CD4-positive, CD25-positive, alpha-beta regulatory T cell (primary cell): ENCODE data around the gene SRC. TPM values are rescaled to one million over a fixed set of nuclear protein-coding genes. Genes with fewer than 3 reads are reported as not detected.

Experiments
- ATAC-seq, 2 donors: fragments of 150-1000 bp; cut with Tn5 transposase; one replicate each; pipeline ENCODE4 v1.10.0; 2021; ENCODE audit warnings: low read depth in 2 of 2, moderate number of reproducible peaks in 2 of 2, moderate library complexity in 1 of 2
- DNase-seq, 3 donors: peaks; one replicate each; pipeline versions ENCODE4 v3.0.0 to v3.0.0-alpha.2; 2012 to 2022; ENCODE audit warnings: mixed read lengths in 1 of 3
- H3K27ac ChIP-seq: one replicate; pipeline ENCODE4 v1.7.0; 2013; ENCODE audit warnings: mild to moderate bottlenecking, low read length; ENCODE audit not compliant: insufficient read depth, poor library complexity, severe bottlenecking
- H3K27me3 ChIP-seq: one replicate; pipeline ENCODE4 v1.7.0; 2013; ENCODE audit warnings: low read length; ENCODE audit not compliant: control insufficient read depth, insufficient read depth
- H3K36me3 ChIP-seq: one replicate; pipeline ENCODE4 v1.7.0; 2013; ENCODE audit warnings: mild to moderate bottlenecking, low read length, moderate library complexity; ENCODE audit not compliant: control insufficient read depth, insufficient read depth
- H3K4me1 ChIP-seq: 2 replicates; pipeline ENCODE4 v1.7.0; 2013; ENCODE audit warnings: mild to moderate bottlenecking, low read length; ENCODE audit not compliant: insufficient read depth, control insufficient read depth, poor library complexity, severe bottlenecking
- H3K4me3 ChIP-seq: one replicate; pipeline ENCODE4 v1.7.0; 2013; ENCODE audit warnings: low read depth, mild to moderate bottlenecking, low read length, moderate library complexity
- H3K9me3 ChIP-seq, 2 experiments: 1 replicate in 1 of 2; 2 replicates in 1 of 2; pipeline ENCODE4 v1.7.0; 2013; ENCODE audit warnings: low read length in 2 of 2, mild to moderate bottlenecking in 1 of 2, moderate library complexity in 1 of 2; ENCODE audit not compliant: control insufficient read depth in 2 of 2
- H3K27ac Mint-ChIP-seq, 3 donors: one replicate each; pipeline ENCODE4 v1.8.0; 2020 to 2022; ENCODE audit warnings: mild to moderate bottlenecking in 3 of 3, mixed read lengths in 3 of 3, moderate library complexity in 2 of 3
- H3K27me3 Mint-ChIP-seq: one replicate; pipeline ENCODE4 v1.8.0; 2022; ENCODE audit warnings: mild to moderate bottlenecking, mixed read lengths
- H3K36me3 Mint-ChIP-seq: one replicate; pipeline ENCODE4 v1.8.0; 2020; ENCODE audit warnings: mixed read lengths
- H3K4me1 Mint-ChIP-seq, 4 donors: one replicate each; pipeline ENCODE4 v1.8.0; 2020 to 2022; ENCODE audit warnings: mixed read lengths in 4 of 4, mild to moderate bottlenecking in 1 of 4
- H3K4me3 Mint-ChIP-seq, 4 donors: one replicate each; pipeline ENCODE4 v1.8.0; 2020 to 2022; ENCODE audit warnings: mild to moderate bottlenecking in 4 of 4, mixed read lengths in 4 of 4, moderate library complexity in 3 of 4
- H3K9me3 Mint-ChIP-seq, 7 donors: one replicate each; pipeline ENCODE4 v1.8.0; 2020 to 2022; ENCODE audit warnings: mixed read lengths in 7 of 7, mild to moderate bottlenecking in 3 of 7, moderate library complexity in 2 of 7
- polyA plus RNA-seq, 4 donors: library from polyadenylated mRNA; unstranded; fragments of 300-500 nt; fragmentation: Illumina TruSeq; gene quantifications; one replicate each; pipeline ENCODE4 v1.2.3, GENCODE V29; 2021
- total RNA-seq: library from RNA; stranded (reverse); gene quantifications from one replicate; pipeline ENCODE4 v1.2.3, GENCODE V29; 2022

The SRC gene
- total and polyA plus RNA-seq, 5 donors from 2014 or later, result 0.29 to 5.5 (median 0.56) TPM; not detected in 1

DNA sequence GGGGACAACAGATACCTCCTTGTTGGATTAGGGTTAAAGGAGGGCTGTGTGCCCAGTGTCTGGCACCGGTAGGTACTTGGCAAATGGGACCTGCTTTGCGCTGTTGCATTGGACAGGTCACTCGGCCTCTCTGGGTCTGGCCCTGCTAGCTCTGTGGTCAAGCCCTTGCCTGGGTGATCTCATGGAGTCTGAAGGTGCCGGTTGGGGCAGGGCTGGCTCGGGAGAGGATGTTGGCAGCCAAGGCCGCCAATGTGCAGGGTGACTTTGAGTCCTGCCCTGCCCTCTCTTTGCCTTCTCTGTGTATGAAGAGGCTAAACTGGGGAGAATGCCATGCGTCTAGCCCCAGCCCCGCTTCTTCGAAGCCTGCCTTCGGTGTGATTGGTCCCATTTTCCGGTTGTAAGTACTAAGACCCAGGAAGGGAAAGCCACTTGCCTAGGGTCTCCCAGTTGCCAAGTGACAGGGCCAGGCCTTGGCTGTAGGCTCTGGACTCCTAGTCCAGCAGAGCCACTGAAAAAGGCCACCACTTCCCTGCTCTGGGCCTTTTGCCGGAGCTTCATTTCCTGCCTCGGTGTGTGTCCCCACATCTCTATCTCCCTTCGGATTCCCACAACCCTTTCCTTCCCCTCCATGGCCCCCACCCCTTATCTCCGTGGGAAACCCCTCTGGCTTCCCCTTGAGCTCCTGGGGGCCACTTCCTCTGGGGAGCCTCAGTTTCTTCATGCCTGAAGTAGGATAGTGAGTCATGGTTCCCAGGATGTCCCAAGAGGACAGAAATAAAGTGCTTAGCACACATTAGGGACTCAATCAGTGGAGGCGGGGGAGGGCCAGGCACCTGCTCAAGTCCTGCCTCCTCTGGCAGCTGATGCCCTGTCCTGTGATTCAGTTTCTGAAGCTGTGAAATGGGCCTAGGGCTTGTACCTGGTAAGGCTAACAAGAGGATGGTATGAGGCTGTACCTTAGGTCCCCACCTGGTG, 3.9 kb downstream of the SRC start:
- DNase-seq, result no peak
- Histone ChIP-seq H3K4me1 (peaks cover 6% of the 10 kb centered on the region), H3K9me3 (no peaks in the 10 kb centered on the region), H3K4me3 (no peak overlapping the region), H3K27ac (no peak overlapping the region), H3K27me3 (no peaks in the 10 kb centered on the region), H3K36me3 (no peaks in the 10 kb centered on the region)
- peak overlapping the region in 1 of 4 donors; percentile 52 for H3K4me3 Mint-ChIP-seq
- peaks cover 0 to 13% (median 2%) of the 10 kb centered on the region in 4 donors for H3K4me1 Mint-ChIP-seq
- H3K9me3 Mint-ChIP-seq, result no peaks in the 10 kb centered on the region
- no peak for ATAC-seq
- no peaks in the 10 kb centered on the region for H3K36me3 Mint-ChIP-seq
- no peak overlapping the region for H3K27ac Mint-ChIP-seq
- H3K27me3 Mint-ChIP-seq, result peaks cover 9% of the 10 kb centered on the region

DNA sequence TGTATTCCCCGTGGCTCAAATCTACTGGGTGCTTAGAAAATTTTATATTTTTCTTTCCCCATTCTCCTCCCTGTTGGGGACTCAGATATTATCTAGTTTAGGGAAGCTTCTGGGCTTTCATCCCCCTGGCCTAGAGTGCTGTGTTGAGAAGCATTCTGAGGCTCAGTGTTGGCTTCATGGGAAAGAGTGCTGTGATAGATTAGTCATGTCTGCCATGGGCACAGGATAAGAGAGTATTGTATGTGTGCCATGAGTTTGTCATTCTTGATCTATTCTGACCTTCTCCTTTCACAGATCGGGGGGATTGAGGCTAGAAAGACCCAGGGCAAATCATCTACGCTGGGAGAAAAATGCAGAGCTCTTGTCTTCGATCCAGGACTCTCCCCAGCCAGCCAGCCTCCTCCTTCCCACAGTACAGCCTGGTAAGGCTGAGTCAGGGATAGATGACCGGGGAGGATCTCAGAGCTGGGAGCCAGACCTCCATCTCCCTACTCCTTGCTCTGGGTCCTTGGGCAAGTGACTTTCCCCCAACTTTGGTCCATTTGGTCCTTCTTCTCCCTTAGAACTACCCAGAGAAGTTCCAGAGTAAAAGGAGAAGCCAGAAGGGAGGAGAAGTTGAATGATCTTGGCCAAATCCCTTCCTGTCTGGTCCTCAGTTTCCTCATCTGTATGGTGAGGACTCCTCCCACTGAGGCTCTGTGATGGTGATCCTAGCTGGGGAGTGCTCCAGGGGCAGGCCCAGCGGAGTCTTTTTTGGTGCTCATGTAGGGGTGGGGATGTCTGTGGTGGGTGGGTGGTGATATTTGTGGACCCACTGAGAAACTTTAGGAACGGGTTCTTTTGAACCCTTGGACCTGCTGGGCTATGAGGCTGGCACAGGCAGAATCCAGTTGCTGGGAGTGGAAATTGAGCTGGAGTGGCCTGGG, 5.0 kb downstream of the SRC start:
- no peaks in the 10 kb centered on the region for H3K9me3 Mint-ChIP-seq
- Histone ChIP-seq H3K27me3 (no peaks in the 10 kb centered on the region), H3K27ac (no peak overlapping the region), H3K4me3 (no peak overlapping the region), H3K36me3 (no peaks in the 10 kb centered on the region), H3K4me1 (no peaks in the 10 kb centered on the region), H3K9me3 (no peaks in the 10 kb centered on the region)
- peak overlapping the region in 1 of 3 donors; percentile 76 for H3K27ac Mint-ChIP-seq
- H3K4me3 Mint-ChIP-seq, result peak overlapping the region in 1 of 4 donors; percentile 11
- peaks cover 0 to 6% (median 2%) of the 10 kb centered on the region in 4 donors for H3K4me1 Mint-ChIP-seq
- no peaks in the 10 kb centered on the region for H3K36me3 Mint-ChIP-seq
- ATAC-seq, result no peak
- no peak for DNase-seq
- peaks cover 4% of the 10 kb centered on the region for H3K27me3 Mint-ChIP-seq

DNA sequence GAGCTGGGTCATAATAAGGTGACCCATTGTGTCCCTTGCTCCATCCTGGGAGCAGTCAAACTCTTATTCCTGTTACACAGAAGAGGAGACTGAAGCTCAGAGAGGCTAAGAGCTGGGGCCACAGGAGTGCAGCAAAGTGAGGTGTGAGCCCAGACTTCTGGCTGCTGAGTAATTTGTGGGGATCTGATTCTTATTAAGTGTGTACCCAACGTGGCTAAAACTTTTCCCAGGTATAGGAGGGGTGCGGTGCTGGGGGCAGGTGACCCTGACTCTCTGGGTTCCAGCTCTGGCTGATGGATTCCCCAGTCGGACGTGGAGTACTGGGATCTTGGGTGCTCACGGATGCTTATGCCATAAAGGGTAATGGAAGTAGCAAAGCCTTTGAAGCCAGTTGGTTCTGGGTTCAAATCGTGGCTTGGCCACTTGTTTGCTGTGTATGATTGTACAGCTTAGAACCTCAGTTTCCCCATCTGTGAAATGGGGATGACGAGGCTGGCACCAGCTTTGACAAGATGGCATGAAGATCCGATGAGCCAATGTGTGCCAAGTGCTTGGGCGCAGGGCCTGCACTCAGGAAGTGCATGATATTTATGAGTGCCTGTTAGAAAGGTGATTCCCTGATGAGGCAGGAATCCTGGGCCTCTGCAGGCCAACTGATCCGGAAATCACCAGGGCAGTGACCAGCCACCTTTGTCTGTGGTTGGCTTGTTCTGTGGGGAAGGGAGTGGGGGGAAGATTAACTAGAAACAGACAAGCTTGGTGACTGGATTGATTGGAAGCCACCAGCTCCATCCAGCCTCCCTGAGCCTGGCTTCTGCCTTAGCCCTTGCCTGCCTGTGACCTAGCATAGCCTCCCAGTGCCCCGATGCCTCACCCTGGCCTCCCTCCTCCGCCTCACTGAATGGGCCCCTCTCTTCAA, 6.0 kb downstream of the SRC start:
- Histone ChIP-seq H3K36me3 (no peaks in the 10 kb centered on the region), H3K9me3 (no peaks in the 10 kb centered on the region), H3K4me1 (no peaks in the 10 kb centered on the region), H3K27me3 (no peaks in the 10 kb centered on the region), H3K27ac (no peak overlapping the region), H3K4me3 (no peak overlapping the region)
- Mint-ChIP-seq H3K4me1 (peaks cover 0 to 6% (median 2%) of the 10 kb centered on the region in 4 donors), H3K36me3 (no peaks in the 10 kb centered on the region), H3K4me3 (peak overlapping the region in 1 of 4 donors; percentile 11), H3K27me3 (peaks cover 4% of the 10 kb centered on the region), H3K27ac (no peak overlapping the region), H3K9me3 (no peaks in the 10 kb centered on the region)
- ATAC-seq, result no peak
- no peak for DNase-seq

DNA sequence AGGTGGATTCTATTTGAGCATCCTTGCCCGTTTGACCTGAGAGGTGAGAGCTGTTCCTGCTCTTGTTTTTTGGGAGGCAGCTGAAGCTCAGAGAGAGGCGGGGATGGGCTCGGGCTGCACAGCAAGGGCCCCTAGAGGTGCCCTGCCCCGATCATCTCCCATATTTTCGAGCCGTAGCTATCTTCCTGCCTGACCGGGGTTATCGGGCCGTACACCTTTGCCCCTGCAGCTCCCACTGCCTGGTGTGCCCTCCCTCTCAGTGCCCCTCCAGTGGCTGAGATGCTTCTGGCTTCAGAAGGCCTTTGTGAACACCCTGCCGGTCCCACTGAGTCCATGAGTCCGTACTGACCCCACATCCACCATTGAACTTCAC, 6.7 kb downstream of the SRC start:
- Histone ChIP-seq H3K9me3 (no peaks in the 10 kb centered on the region), H3K27me3 (no peaks in the 10 kb centered on the region), H3K4me3 (no peak overlapping the region), H3K4me1 (no peaks in the 10 kb centered on the region), H3K36me3 (no peaks in the 10 kb centered on the region), H3K27ac (no peak overlapping the region)
- Mint-ChIP-seq H3K4me3 (no peak overlapping the region), H3K36me3 (no peaks in the 10 kb centered on the region), H3K27me3 (peaks cover 4% of the 10 kb centered on the region), H3K27ac (no peak overlapping the region), H3K9me3 (no peaks in the 10 kb centered on the region), H3K4me1 (peaks cover 0 to 4% (median under 1%) of the 10 kb centered on the region in 4 donors)
- no peak for ATAC-seq
- DNase-seq, result no peak

DNA sequence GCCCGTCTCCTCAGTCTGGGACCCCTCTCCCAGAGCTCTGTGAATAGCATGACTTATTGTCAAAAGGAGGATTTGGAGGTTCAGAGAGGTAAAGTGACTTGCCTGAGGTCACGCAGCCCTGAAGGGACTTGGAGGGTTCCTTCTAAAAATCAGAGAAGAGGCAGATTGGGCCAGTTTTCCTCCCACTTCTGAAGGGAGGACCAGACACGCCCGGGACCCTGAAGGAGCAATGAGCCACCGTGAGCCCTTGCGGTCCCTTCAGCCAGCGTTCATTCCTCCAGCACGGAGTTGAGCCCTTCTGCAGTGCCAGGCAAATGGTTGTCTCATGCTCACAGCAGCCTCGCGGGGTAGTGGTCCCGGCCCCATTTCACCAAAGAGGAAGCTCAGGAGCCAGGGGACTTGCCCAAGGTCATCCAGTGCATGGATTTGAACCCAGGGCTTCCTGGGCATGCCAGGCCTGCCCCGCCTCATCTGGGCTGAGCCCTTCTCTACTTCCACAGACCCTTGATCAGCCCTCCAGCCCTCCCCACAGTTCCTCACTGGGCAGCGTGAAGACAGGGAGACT, 7.4 kb downstream of the SRC start:
- no peaks in the 10 kb centered on the region for H3K4me1 Mint-ChIP-seq
- H3K4me3 ChIP-seq, result no peak overlapping the region

DNA sequence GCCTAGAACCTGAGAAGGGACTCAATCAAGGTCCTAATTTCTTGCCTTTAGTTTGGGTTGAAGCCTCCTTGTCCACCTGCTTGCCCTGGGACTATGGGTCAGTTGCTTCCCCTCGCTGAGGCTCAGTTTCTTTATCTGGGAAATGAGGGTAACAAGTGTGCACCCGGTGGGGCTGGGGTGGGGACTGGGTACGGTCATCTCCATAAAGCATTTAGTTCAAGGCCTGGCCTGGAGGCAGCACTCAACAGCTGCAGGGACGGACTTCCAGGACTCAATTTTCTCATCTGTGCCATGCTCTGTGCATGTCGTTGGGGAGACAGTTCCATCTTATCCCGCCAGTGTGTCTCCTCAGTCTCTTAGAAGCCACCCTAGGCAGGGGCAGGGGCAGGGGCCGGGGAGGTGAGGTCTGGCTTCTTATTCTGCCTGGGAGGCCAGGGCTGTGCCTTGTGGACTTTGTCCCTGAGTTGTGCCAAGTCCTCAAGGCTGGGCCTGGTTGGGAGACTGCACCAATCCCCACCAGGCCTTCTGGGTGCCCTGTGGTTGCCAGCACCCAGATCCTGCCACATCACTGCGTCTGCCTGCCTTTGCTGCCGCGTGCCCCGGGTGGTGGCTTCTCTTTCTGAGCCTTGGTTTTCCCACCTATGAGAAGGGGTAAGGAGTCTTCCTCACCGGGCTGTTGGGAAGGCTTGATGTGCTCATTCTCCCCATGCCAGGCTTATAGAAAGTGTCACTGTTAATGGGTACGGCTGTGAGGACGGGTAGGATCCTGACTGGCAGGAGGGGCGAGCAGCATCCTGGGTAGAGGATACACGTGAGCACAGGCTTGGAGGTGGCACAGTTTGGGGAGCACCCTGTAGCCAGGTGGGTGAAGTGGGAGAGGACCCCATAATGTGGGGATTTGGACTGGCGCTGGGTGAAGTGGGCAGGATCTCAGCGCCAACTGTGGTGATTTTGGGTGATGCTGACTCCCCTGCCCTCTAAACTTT, 8.6 kb downstream of the SRC start:
- no peaks in the 10 kb centered on the region for H3K9me3 Mint-ChIP-seq
- no peak for DNase-seq

More for the DNA sequence above, 7.4 kb downstream of the SRC start:
- ATAC-seq, result no peak
- Mint-ChIP-seq H3K27me3 (peaks cover 4% of the 10 kb centered on the region), H3K9me3 (no peaks in the 10 kb centered on the region), H3K4me3 (no peak overlapping the region), H3K27ac (no peak overlapping the region), H3K36me3 (no peaks in the 10 kb centered on the region)
- no peak overlapping the region for H3K27ac ChIP-seq
- DNase-seq, result no peak
- no peaks in the 10 kb centered on the region for H3K27me3 ChIP-seq
- no peaks in the 10 kb centered on the region for H3K36me3 ChIP-seq
- no peaks in the 10 kb centered on the region for H3K4me1 ChIP-seq
- H3K9me3 ChIP-seq, result no peaks in the 10 kb centered on the region

More for the DNA sequence above, 8.6 kb downstream of the SRC start:
- Histone ChIP-seq H3K9me3 (no peaks in the 10 kb centered on the region), H3K4me3 (no peak overlapping the region), H3K27ac (no peak overlapping the region), H3K36me3 (no peaks in the 10 kb centered on the region), H3K4me1 (no peaks in the 10 kb centered on the region), H3K27me3 (no peaks in the 10 kb centered on the region)
- Mint-ChIP-seq H3K36me3 (no peaks in the 10 kb centered on the region), H3K27ac (no peak overlapping the region), H3K27me3 (no peaks in the 10 kb centered on the region), H3K4me1 (peaks cover 0 to 2% (median 0%) of the 10 kb centered on the region in 4 donors), H3K4me3 (no peak overlapping the region)
- no peak for ATAC-seq
